ENCODE measurements around the gene ZBTB7A.

Gene ZBTB7A

DNA sequence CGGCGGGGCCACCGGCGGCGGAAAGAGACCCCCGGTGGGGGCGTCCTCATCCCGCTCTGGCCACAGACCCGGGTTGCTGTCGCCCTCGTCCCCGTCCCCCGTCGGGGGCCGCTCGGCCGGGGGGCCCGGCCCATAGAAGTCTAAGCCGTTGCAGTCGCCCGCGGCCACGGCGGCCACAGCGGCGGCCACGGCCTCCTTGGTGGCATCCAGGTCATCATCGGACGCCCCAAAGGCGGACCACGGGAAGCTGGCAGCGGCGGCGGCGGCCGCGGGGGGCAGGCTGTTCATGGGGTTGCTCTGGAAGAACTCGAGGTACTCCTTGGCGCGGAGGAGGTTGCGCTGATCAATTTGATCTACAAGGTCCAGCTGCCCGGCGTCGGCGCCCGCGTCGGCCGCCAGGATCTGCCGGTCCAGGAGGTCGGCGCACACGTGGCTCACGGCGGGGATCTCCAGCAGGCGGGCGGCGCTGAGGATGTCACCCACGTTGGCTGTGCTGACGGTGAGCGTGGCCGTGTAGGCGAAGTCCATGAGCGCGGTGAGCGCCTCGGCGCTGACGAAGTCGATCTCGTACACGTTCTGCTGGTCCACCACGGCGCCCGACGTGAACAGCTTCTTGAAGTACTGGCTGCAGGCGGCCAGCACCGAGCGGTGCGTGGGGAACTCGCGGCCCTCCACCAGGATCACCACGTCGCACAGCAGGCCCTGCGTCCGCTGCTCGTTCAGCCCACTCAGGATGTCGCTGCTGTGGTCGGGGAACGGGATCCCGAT, 12.1 kb downstream of the ZBTB7A start:
- H3K4me2 ChIP-seq (ENCODE audit: low read length), result no peak overlapping the region
- TF ChIP-seq EZH2phosphoT487 (IDR thresholded peaks at IDR 0.05; ENCODE audit: low read depth), result no peak
- TF ChIP-seq, protein P1, sequence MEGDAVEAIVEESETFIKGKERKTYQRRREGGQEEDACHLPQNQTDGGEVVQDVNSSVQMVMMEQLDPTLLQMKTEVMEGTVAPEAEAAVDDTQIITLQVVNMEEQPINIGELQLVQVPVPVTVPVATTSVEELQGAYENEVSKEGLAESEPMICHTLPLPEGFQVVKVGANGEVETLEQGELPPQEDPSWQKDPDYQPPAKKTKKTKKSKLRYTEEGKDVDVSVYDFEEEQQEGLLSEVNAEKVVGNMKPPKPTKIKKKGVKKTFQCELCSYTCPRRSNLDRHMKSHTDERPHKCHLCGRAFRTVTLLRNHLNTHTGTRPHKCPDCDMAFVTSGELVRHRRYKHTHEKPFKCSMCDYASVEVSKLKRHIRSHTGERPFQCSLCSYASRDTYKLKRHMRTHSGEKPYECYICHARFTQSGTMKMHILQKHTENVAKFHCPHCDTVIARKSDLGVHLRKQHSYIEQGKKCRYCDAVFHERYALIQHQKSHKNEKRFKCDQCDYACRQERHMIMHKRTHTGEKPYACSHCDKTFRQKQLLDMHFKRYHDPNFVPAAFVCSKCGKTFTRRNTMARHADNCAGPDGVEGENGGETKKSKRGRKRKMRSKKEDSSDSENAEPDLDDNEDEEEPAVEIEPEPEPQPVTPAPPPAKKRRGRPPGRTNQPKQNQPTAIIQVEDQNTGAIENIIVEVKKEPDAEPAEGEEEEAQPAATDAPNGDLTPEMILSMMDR (IDR thresholded peaks at IDR 0.05; ENCODE audit: low read depth, low read length), result no peak
- peaks cover 88% of the 10 kb centered on the region for H4K20me1 ChIP-seq (ENCODE audit: insufficient read depth, low read length)
- H3K9me3 ChIP-seq (ENCODE audit: insufficient read depth, low read length), result no peaks in the 10 kb centered on the region
- peaks cover 52% of the 10 kb centered on the region for H3K36me3 ChIP-seq (replicated peaks; ENCODE audit: low read depth, low read length)
- H3K27me3 ChIP-seq (ENCODE audit: low read depth, low read length), result no peaks in the 10 kb centered on the region
- peaks cover 5% of the 10 kb centered on the region for H3K4me1 ChIP-seq (ENCODE audit: low read length)
- no peak overlapping the region for H3K9ac ChIP-seq (ENCODE audit: low read length)
- no peak overlapping the region for H3K4me3 ChIP-seq (ENCODE audit: low read length)
- H3K27ac ChIP-seq (ENCODE audit: low read length), result no peak overlapping the region
- H2AFZ ChIP-seq (ENCODE audit: low read depth, low read length), result no peak overlapping the region
- H3K79me2 ChIP-seq (ENCODE audit: low read length), result peaks cover 100% of the 10 kb centered on the region

DNA sequence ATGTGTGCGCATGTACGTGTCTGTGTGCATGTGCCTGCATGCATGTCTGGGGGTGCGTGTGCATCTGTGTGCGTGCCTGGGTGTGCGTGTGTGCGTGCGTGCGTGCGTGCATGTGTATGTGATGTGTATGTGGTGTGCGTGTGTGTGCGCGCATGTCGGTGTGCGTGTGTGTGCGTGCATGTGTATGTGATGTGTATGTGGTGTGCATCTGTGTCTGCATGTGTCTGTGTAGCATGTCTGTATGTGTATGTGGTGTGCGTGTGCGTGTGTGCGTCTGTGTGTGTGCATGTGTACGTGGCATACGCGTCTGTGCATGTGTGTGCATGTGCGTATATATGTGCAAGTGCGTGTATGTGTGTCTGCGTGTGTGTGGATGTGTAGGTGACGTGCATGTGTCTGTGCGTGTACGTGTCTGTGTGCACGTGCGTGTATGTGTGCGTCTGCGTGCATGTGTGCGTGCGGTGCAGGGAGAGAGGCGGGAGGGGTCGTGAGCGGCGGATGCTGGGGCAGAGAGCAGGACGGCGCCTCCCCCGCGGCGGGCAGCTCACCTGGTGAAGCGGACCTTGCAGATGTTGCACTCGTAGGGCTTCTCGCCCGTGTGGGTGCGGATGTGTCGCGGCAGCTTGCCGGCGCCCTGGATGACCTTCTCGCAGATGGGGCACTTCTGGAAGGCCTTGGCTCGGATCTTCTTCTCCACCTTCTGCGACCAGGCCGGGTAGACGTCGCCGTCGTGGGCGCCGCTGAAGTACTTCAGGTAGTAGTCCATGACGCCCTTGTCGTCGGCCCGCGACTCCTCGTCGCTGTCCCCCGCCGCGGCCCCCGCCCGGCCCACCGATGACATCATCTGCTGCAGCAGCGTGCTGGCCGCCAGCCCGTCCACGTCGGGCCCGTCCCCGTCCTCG, 13.0 kb downstream of the ZBTB7A start:
- Histone ChIP-seq H2AFZ (ENCODE audit: low read depth, low read length) (no peak overlapping the region), H3K9me3 (ENCODE audit: insufficient read depth, low read length) (no peaks in the 10 kb centered on the region), H3K4me3 (ENCODE audit: low read length) (no peak overlapping the region), H3K27me3 (ENCODE audit: low read depth, low read length) (no peaks in the 10 kb centered on the region), H3K79me2 (ENCODE audit: low read length) (peaks cover 99% of the 10 kb centered on the region), H3K4me1 (ENCODE audit: low read length) (no peaks in the 10 kb centered on the region), H3K27ac (ENCODE audit: low read length) (no peak overlapping the region), H3K9ac (ENCODE audit: low read length) (no peak overlapping the region), H3K36me3 (replicated peaks; ENCODE audit: low read depth, low read length) (peaks cover 56% of the 10 kb centered on the region), H3K4me2 (ENCODE audit: low read length) (no peak overlapping the region), H4K20me1 (ENCODE audit: insufficient read depth, low read length) (peaks cover 85% of the 10 kb centered on the region)
- TF ChIP-seq, protein P1 (IDR thresholded peaks at IDR 0.05; ENCODE audit: low read depth, low read length), result no peak
- no peak for TF ChIP-seq EZH2phosphoT487 (IDR thresholded peaks at IDR 0.05; ENCODE audit: low read depth)

DNA sequence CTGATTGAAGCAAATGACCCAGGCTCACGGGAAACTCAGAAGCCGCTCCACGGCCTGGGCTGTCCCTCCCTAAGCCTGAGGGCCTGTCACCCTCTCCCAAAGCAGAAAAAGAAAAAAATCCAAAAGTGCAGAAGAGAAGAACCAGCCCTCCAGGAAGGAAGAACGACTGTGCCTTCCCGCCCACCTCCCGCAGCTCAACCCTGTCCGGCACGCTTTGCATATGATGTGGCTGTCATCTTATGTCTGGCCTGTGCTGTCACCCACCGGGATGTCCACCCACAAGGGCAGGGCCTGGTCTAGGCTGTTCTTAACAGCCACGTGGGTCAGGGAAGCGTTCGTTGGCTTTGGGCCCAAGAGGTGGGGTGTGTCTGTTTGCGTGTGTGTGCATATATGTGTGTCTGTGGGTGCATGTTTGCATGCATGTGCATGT, 13.7 kb downstream of the ZBTB7A start:
- H3K27ac ChIP-seq (ENCODE audit: low read length), result no peak overlapping the region
- H3K36me3 ChIP-seq (replicated peaks; ENCODE audit: low read depth, low read length), result peaks cover 61% of the 10 kb centered on the region
- H3K9me3 ChIP-seq (ENCODE audit: insufficient read depth, low read length), result no peaks in the 10 kb centered on the region
- H3K9ac ChIP-seq (ENCODE audit: low read length), result no peak overlapping the region
- H3K4me1 ChIP-seq (ENCODE audit: low read length), result no peaks in the 10 kb centered on the region
- peaks cover 99% of the 10 kb centered on the region for H3K79me2 ChIP-seq (ENCODE audit: low read length)
- H3K4me2 ChIP-seq (ENCODE audit: low read length), result no peak overlapping the region
- peaks cover 85% of the 10 kb centered on the region for H4K20me1 ChIP-seq (ENCODE audit: insufficient read depth, low read length)
- H3K4me3 ChIP-seq (ENCODE audit: low read length), result no peak overlapping the region
- TF ChIP-seq, protein P1 (IDR thresholded peaks at IDR 0.05; ENCODE audit: low read depth, low read length), result no peak
- no peak for TF ChIP-seq EZH2phosphoT487 (IDR thresholded peaks at IDR 0.05; ENCODE audit: low read depth)
- H2AFZ ChIP-seq (ENCODE audit: low read depth, low read length), result no peak overlapping the region
- H3K27me3 ChIP-seq (ENCODE audit: low read depth, low read length), result no peaks in the 10 kb centered on the region

All from OCI-LY3 (cell line).